Stimulated activated CD8-positive, alpha-beta memory T cell treated with anti-CD3 and anti-CD28 coated beads, Interleukin-12 subunit alpha, Interleukin-12 subunit beta, amount 100 ng/mL, for 24 hours (primary cell): ENCODE results near the gene THADA.
"Not testable (repeated sequence)": the region's sequence is repeated elsewhere in the genome, so short reads cannot be mapped to it uniquely, and the experiment has no call there.

Experiments used
- DNase-seq: peaks from one replicate; pipeline ENCODE4 v3.0.0-alpha.2; 2020; ENCODE audit errors: extremely low read depth

The THADA gene

DNA sequence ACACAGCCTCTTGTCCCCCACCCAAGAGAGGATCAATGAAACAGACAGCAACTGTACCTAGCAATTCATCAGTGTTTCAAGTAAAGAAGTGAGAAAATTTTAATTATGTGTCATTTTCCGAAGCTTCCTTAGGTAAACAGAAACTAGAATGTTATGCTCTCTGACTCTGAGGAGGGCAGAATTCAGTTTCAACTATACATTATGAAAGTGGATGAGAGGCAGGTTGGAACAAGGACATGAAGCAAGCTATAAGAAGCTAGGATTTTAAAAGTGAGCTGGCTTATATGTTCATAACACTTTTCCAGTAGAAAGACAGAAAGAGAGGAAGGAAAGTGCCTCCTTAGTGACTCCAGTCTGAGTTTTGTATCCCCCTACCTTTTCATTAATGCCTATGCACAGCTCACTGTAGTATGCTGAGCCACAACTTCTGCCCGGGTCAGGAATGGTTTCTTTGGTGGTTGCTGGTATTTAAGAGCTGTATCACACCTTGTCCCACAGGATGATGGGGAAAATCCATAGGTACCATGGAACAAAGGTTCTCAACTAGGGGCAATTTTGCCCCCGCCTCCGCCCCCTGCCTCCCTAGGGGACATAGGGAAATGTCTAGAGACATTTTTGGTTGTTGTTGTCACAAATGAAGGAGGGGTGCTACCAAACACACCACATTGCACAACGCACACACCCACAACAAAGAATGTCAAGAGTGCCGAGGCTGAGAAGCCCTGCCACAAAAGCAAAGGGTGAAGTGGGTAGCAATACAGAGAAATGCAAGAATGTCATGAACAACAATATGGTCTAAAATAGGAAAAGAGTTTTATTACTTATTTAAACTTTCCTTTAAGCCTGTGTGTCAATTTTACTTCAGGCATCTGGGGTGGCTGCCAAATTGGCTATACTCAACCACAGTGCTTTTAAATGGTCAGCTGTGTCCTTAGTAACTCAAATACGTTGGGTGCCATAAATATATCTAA lies 208.5 kb downstream of the THADA start:
- no peak for DNase-seq

DNA sequence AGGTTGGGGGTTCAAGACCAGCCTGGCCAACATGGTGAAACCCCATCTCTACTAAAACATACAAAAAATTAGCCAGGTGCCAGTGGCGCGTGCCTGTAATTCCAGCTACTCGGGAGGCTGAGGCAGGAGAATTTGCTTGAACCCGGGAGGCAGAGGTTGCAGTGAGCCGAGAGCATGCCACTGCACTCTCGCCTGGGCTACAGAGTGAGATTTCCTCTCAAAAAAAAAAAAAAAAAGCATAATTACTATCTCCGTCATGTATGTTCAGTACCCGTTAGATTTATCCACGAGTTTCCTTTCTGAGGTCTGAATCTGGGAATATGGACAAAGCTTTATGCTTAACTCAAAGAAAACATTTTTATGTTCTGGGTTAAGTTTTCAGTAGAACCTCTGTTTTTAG lies 209.2 kb downstream of the THADA start:
- DNase-seq = not testable (repeated sequence)

GRCh38 chr2:43384143-43384542 lies 211.7 kb downstream of the THADA start:
- DNase-seq = no peak

DNA sequence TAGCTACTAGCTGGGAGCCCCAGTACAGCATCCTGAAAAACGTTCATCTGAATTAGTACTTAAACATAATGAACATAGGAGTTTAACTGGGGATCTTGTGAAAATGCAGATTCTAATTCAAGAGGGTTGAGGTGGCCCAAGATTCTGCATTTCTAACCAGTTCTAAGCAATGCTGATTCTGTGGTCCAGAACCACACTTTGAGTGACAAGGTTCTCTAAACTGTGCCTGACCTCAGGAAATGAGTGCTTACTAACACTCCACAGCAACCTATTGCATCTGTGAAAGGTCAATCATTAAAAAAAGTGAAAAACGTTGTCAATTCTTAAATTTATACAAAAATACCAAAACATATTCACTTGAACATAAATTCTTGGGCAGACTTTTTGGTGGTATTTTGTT lies 212.3 kb downstream of the THADA start:
- DNase-seq = no peak

DNA sequence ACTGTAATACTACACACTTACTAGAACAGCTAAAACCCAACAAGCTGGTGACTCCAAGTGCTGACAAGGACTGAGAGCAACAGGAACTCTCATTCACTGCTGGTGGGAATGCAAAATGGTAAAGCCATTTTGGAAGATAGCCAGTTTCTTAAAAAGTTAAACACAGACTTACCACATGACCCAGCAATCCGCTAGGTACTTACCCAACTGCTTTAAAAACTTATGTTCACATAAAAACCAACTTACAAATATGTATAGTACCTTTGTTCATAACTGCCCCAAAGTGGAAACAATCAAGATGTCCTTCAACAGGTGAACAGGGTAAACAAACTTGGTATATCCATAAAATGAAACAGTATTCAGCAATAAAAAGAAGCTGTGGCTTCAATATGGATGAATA lies 216.3 kb downstream of the THADA start:
- DNase-seq = no peak

DNA sequence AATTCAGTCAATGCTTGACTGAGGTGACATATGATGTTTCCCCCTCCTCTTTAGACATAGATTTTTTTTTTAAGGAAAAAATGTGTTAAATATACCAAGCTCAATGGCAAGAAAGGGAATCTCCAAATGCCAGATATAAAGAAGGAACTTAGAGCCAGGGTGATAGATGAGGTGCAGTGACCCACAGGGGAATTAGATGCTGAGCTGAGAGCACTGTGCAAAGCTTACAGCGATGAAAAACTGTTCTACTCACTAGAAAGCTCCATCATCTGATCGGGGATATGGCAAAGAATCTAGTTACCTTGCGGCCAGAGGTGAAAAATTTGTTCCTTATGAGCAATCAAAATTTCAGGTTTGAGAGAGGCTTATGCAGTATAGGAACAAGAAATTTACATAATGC lies 218.5 kb downstream of the THADA start:
- DNase-seq = no peak

DNA sequence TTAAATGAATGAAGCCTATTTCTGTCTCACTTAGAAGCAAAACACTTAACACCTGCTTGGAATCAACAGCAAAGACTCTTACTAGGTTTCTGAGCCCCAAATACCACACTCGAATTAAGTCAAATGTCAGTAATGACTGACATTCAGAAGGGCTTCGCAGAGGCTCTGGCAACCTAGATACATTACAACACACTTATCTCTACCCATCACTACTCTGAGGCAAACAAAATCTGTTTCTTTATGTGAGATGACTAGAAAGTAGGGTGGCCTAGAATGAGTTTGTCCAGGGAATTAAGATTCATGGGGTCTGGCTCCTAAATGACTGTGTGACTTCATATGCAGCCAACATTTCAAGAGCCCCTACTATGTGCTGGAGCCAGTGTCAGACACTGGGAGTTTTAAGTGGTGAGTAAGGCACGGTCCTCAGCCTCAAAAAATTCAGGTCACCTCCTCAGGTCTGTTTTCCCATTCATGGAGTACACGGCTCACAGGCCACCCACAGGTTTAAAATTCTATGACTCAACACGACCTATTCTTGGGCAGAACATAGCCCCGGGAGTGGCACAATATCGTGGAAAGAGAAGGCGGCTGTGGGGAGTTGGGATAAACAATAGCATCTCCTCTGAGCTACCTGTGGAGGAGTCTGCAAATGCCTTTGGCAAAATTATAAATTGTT lies 219.2 kb downstream of the THADA start:
- DNase-seq = no peak

GRCh38 chr2:43375746-43376522 lies 219.9 kb downstream of the THADA start:
- no peak for DNase-seq

DNA sequence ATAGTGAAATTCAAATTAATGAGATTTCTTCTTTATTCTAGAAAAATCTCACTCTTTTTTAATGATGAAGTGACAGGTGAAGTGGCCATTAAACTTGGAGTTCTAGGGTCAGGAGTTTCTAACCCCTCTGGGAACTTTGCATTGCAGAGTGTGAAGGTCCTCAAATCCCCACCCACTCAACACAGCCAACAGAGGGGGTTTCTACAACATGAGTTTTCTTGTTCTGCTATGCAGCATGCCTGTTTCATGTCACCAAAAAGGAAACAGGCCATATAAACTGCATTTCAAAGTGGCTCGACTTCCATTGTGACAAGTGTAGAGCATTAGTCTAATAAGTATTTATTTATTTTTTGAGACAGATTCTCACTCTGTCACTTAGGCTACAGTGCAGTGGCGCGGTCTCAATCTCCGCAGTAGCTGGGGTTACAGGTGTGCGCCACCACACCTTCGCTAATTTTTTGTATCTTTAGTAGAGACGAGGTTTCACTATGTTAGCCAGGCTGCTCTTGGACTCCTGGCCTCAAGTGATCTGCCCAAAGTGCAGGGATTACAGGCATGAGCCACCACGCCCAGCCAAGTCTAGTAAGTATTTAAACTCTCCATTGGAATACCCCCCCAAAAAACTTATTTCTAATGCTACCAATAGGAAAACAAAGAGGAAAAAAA lies 223.3 kb downstream of the THADA start:
- no peak for DNase-seq

DNA sequence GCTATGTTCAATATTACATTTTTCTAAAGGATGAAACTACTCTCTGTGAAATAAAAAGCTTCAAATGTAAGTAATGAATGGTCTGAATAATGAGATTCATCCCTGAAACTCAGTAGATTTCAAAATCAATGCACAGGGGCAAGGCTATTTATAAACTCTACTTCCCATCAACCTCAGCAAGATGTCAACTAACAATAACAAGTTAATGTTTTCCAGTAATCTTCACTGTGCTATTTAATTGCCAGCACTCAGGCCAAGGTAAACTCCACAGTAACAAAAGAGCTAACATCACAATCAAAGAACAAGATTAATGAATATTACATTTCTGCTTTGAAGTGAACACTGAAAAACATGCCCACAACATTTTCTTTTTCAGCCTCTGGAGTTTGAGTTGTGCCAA lies 225.1 kb downstream of the THADA start:
- no peak for DNase-seq

DNA sequence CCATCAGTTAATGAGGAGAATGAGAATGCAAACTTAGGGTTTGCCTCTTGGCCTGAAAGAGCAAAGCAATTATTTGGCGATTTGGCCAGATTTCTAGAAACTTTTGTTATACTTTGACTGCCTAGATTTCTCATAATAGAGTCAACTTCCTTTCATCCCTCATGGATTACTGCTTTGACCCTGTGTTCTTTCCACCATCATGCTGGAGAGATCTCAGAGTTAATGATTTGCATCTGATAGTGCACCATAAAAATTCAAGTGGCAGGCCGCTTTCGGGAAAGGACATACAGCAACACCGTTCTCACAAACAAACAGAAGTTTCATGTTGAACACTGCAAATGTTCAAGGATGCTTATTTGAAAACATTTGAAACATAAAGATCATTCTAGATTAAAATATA lies 225.7 kb downstream of the THADA start:
- DNase-seq = no peak

DNA sequence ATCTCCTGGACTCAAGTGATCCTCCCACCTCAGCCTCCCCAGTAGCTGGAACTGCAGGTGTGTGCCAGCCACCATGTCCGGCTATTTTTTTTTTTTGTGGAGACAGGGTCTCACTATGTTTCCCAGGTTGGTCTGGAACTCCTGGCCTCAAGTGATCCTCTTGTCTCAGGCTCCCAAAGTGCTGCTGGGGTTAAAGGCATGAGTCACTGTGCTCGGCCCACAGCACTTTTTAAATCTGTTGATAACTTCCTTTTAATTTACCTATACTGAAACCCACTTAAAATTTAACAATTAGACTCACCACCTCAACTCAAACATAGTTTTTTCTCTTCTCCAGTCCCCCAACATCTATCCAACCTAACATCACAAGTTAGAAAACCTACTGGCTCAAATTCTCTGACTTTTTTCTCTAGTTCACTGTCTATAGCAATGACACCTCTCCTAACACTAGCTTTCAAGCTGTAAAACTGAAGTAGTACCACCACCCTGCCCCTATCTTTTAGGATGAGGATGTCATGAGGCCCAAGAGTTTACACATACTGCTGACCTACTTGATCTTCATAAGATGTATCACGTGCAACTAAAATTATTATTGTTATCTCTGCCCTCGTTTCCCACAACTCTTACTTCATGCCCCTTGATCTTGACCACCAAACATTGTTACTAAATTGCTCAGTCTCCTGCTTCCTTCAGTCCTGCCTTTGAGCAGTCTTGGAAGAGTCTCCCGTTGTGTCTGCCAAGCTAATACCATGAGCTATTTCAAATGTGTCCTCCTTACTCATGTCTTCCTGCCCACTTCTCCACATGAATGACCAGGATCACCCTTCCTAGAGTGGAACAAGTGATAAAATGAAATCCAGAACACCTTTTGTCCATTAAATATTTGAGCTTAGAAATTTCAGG lies 227.1 kb downstream of the THADA start:
- DNase-seq = no peak

DNA sequence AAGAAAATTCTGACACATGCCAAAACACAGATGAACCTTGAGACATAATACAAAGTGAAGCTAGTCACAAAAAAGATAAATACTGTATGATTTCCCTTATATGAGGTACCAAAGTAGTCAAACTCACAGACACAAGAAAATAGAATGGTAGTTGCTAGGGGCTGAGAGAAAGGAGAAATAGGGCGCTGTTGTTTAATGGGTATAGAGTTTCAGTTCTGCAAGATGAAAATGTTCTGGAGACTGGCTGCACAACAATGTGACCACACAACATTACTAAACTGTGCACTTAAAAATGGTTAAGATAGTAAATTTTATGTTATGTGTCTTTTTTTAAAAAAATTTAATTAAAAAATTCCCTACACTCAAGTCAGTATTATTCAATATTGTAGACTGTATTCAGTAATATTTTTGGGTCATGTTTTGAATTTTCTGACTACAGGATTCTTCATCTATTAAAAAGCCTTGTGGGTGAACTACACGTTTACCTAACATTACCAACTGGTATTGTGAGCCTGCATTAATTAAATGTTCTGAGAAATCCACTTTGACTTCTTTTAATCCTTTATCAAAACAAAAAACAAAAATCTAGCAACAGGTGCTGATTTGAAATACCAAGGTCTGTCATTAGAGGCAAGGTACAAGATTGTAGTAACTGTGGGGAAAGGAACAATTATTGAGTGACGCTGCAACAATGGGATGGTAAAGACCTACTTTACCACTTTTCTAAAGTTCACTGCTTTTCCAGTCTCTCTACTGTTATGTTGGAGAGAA lies 228.6 kb downstream of the THADA start:
- DNase-seq = no peak

GRCh38 chr2:43363120-43363519 lies 232.7 kb downstream of the THADA start:
- no peak for DNase-seq

DNA sequence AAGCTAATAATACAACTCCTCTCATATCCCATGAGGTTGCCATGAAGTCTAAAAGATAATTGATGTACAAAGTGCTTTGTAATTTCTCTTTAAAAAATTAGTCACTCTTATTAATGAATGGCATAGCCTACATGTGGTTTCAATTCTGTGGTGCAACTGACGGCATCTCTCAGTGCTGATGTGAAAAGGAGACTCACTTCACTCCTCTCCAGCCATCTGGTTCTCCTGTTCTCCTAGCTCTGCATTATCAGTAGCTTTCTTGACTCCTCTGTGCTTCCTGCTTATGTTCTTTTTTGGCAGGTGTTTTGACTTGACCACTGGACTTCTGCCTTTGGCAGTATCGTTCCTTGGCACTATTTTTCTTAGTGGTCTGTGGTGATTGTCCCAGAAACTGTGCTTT lies 234.6 kb downstream of the THADA start:
- no peak for DNase-seq

- no peak for DNase-seq
Observed at GRCh38 chr2:43360137-43360536, 235.7 kb downstream of the THADA start.

DNA sequence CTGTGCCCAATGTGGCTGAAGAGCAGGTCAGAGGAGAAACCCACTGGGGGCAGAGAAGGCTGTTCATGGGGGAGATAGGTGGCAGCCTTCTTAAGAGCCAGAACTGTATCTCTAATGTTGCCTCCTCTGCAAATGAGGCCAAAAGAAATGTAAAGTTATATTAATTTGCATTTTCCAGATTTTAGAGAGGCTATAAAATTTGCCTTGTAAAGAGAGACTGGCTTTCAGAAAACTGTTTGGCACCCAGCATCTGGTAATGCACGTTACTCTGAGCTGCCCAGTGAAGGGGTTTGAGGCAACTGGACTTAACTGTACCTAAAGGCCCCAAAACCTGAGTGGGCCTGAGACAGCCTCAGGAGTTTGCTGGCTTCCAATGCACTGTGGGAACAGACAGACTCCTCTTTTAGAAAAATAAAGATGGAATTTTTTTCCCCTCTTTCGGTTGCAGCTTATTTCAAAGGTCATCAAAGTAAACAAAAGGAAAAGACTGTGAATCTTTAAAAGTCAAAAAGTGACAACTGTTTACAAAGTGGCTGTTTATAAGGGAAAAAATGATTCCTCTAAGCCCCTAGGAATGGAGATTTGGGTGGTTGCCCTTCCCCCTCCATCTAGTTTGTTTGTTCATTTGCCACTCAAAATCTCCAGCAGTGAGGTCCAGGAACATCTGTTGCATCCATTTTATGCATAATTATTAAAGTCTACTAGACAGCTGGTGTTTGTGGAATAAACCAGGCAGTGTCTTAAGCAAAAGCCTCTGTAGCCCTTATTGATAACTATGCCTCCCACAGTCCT lies 237.2 kb downstream of the THADA start:
- no peak for DNase-seq

GRCh38 chr2:43356774-43357173 lies 239.1 kb downstream of the THADA start:
- no peak for DNase-seq

GRCh38 chr2:43355399-43355798 lies 240.4 kb downstream of the THADA start:
- no peak for DNase-seq
